ENCODE results near the gene SNU13.

- TF ChIP-seq ZBTB33 (IDR thresholded peaks at IDR 0.05; ENCODE audit: extremely low read depth, insufficient replicate concordance, low read length) (no peak), CTCF (IDR thresholded peaks at IDR 0.05 in 2 of 3, conservative IDR thresholded peaks at IDR 0.05 in 1 of 3; ENCODE audit: borderline replicate concordance in 1 of 3, insufficient read depth in 1 of 3, low read depth in 2 of 3, low read length in 2 of 3) (no peak), EZH2phosphoT487 (IDR thresholded peaks at IDR 0.05; ENCODE audit: borderline replicate concordance) (no peak), EZH2 (IDR thresholded peaks at IDR 0.05) (no peak), POLR2A (IDR thresholded peaks at IDR 0.05; ENCODE audit: borderline replicate concordance, extremely low read depth, insufficient read depth, insufficient read length) (no peak), ZFX (IDR thresholded peaks at IDR 0.05) (no peak), RAD21 (IDR thresholded peaks at IDR 0.05; ENCODE audit: low read depth) (no peak), POLR2AphosphoS5 (IDR thresholded peaks at IDR 0.05; ENCODE audit: low read depth, low read length) (no peak)
These were observed 19.4 kb downstream of the SNU13 start for GRCh38 chr22:41668971-41669911.
